PC-9 (cell line): ENCODE measurements around the gene CDH3. TPM values are rescaled to one million over a fixed set of nuclear protein-coding genes. Genes with fewer than 3 reads are reported as not detected.

Experiments
- BruUV-seq: library from RNA; stranded (reverse); fragments of 400-500 nt; replicated peaks from 2 replicates; lab custom pipeline; 2021; lab: Mats Ljungman, UMichigan
- CTCF ChIA-PET: fragments of 300-600 bp; sonication (Branson Sonifier 250); formaldehyde crosslinking; loops from one replicate; lab custom pipeline; 2022; ENCODE audit warnings: antibody characterized with exemption; lab: Charles Lee
- POLR2A ChIA-PET: fragments of 300-600 bp; sonication (Branson Sonifier 250); formaldehyde crosslinking; loops from one replicate; lab custom pipeline; 2022; ENCODE audit warnings: antibody characterized with exemption; ENCODE audit not compliant: unreplicated experiment; lab: Charles Lee
- DNase-seq, 2 experiments: peaks; one replicate each; pipeline versions ENCODE4 v3.0.0 to v3.0.0-alpha.2; 2015 to 2022; ENCODE audit warnings: mixed read lengths in 1 of 2
- H2AFZ ChIP-seq: fragments of 200-600 bp; sonication (generic); 2 replicates; pipeline ENCODE4 v1.8.1; 2017; ENCODE audit warnings: antibody characterized with exemption
- H3F3A ChIP-seq: fragments of 200-600 bp; sonication (generic); 2 replicates; pipeline ENCODE4 v1.8.1; 2017; ENCODE audit warnings: antibody characterized with exemption, mild to moderate bottlenecking, low read depth; ENCODE audit not compliant: insufficient read depth
- H3K27ac ChIP-seq: fragments of 200-600 bp; sonication (generic); 2 replicates; pipeline ENCODE4 v1.6.1; 2016; ENCODE audit warnings: mixed run types
- H3K27me3 ChIP-seq: fragments of 200-600 bp; sonication (generic); 2 replicates; pipeline ENCODE4 v1.6.1; 2016; ENCODE audit warnings: low read depth, mixed run types; ENCODE audit not compliant: insufficient read depth
- H3K36me3 ChIP-seq: fragments of 200-600 bp; sonication (generic); 2 replicates; pipeline ENCODE4 v1.6.1; 2016; ENCODE audit warnings: low read depth, mixed run types
- H3K4me1 ChIP-seq: fragments of 200-600 bp; sonication (generic); replicated peaks from 2 replicates; pipeline ENCODE4 v1.6.1; 2016; ENCODE audit warnings: mixed run types; ENCODE audit not compliant: insufficient read depth
- H3K4me2 ChIP-seq: fragments of 200-600 bp; sonication (generic); 2 replicates; pipeline ENCODE4 v1.6.1; 2017; ENCODE audit warnings: mixed run types
- H3K4me3 ChIP-seq: fragments of 200-600 bp; sonication (generic); 2 replicates; pipeline ENCODE4 v1.6.1; 2016; ENCODE audit warnings: mixed run types
- H3K79me2 ChIP-seq: fragments of 200-600 bp; sonication (generic); 2 replicates; pipeline ENCODE4 v1.6.1; 2017; ENCODE audit warnings: low read depth, mixed run types
- H3K9me2 ChIP-seq: fragments of 200-600 bp; sonication (generic); 2 replicates; pipeline ENCODE4 v1.8.1; 2017; ENCODE audit warnings: mild to moderate bottlenecking; ENCODE audit not compliant: insufficient read depth
- H3K9me3 ChIP-seq: fragments of 200-600 bp; sonication (generic); 2 replicates; pipeline ENCODE4 v1.8.1; 2016; ENCODE audit warnings: low read depth; ENCODE audit not compliant: insufficient read depth
- H4K20me1 ChIP-seq: fragments of 200-600 bp; sonication (generic); 2 replicates; pipeline ENCODE4 v1.8.1; 2017; ENCODE audit not compliant: insufficient read depth
- EZH2 ChIP-seq: fragments of 200-600 bp; sonication (generic); IDR thresholded peaks from 2 replicates; pipeline ENCODE4 v1.8.0; 2017; ENCODE audit warnings: antibody characterized with exemption, low read depth
- intact Hi-C: fragments of 100-400 bp; cut with micrococcal nuclease; formaldehyde crosslinking; loops from one replicate; pipeline ENCODE4 v1.10.0; 2022; ENCODE audit not compliant: unreplicated experiment
- total RNA-seq: library from RNA; stranded (reverse); gene quantifications from 2 replicates; pipeline ENCODE4 v1.2.3, GENCODE V29; 2021
- TF ChIP-seq, protein P1 (sequence below): fragments of 200-600 bp; sonication (generic); conservative IDR thresholded peaks from 2 replicates; pipeline ENCODE4 v1.6.1; 2017; ENCODE audit warnings: mixed run types, antibody characterized with exemption, mild to moderate bottlenecking, moderate library complexity

The CDH3 gene
- total RNA-seq, 1 experiment from 2014 or later: 70.3 TPM

DNA sequence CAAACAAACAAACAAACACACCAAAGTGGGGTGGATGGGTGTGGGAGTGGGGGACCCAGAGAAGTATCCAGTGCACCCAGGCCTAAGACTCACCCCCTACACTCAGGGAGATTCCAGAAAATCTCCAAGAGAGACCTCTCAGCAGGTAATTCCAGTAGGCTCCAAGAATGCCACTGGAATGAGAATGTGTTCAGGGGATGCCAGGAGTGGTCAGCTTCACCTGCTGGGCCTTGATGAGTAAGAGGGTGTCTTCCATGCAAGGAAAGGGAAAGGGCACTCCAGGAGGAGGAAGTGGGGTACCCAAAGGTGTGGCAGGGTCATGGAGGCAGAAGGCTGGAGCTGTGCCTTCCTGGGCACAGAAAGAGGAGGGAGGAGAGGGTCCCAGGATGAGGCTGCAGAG lies 101.8 kb downstream of the CDH3 start:
- Histone ChIP-seq H3F3A (peaks cover 59% of the 10 kb centered on the region), H3K9me2 (no peaks in the 10 kb centered on the region), H3K4me3 (no peak overlapping the region), H3K4me1 (peaks cover 75% of the 10 kb centered on the region), H3K27ac (peak overlapping the region; percentile 58), H3K9me3 (no peaks in the 10 kb centered on the region), H3K4me2 (peak overlapping the region; percentile 53), H3K36me3 (peaks cover 16% of the 10 kb centered on the region), H3K27me3 (no peaks in the 10 kb centered on the region), H2AFZ (no peak overlapping the region), H3K79me2 (peaks cover 85% of the 10 kb centered on the region), H4K20me1 (no peaks in the 10 kb centered on the region)
- DNase-seq: peak; percentile 43 to 82
- ChIA-PET CTCF (no interaction called here), POLR2A (no interaction called here)
- TF ChIP-seq EZH2: no peak
- TF ChIP-seq, protein P1, sequence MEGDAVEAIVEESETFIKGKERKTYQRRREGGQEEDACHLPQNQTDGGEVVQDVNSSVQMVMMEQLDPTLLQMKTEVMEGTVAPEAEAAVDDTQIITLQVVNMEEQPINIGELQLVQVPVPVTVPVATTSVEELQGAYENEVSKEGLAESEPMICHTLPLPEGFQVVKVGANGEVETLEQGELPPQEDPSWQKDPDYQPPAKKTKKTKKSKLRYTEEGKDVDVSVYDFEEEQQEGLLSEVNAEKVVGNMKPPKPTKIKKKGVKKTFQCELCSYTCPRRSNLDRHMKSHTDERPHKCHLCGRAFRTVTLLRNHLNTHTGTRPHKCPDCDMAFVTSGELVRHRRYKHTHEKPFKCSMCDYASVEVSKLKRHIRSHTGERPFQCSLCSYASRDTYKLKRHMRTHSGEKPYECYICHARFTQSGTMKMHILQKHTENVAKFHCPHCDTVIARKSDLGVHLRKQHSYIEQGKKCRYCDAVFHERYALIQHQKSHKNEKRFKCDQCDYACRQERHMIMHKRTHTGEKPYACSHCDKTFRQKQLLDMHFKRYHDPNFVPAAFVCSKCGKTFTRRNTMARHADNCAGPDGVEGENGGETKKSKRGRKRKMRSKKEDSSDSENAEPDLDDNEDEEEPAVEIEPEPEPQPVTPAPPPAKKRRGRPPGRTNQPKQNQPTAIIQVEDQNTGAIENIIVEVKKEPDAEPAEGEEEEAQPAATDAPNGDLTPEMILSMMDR: no peak
- intact Hi-C loops: no loop called here
- BruUV-seq: no TSS peak

DNA sequence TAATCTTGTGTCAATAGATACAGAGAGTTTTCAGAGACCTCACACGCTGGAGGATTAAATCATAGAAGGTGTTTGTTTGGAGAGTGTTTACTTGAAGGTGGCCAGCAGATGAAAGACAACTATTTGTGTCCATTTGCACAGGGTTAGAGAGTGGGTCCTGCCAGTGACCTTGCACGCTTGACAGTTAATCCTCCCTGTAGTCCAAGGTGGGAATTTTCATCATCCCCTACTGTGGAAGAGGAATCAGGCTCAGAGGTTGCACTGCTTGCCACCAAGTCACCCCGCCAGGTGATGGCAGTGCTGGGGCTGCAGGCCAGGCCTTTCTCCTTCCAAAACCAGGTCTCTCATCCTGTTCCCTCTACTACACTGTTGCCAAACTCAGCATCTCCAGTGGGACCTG lies 104.3 kb downstream of the CDH3 start:
- no peaks in the 10 kb centered on the region for H3K9me3 ChIP-seq
- DNase-seq: no peak
- ChIA-PET POLR2A (no interaction called here), CTCF (no interaction called here)
- H3K4me2 ChIP-seq: no peak overlapping the region
- H4K20me1 ChIP-seq: no peaks in the 10 kb centered on the region
- intact Hi-C loops: no loop called here
- peaks cover 16% of the 10 kb centered on the region for H3K36me3 ChIP-seq
- H3K4me1 ChIP-seq: peaks cover 75% of the 10 kb centered on the region
- BruUV-seq: no TSS peak
- TF ChIP-seq, protein P1: 0 out of 2 replicates have a peak, but pooled peaks have one; percentile 16
- no peak for TF ChIP-seq EZH2
- H2AFZ ChIP-seq: no peak overlapping the region
- peaks cover 59% of the 10 kb centered on the region; the same call in 1 of the 2 replicates for H3F3A ChIP-seq
- no peaks in the 10 kb centered on the region for H3K27me3 ChIP-seq
- no peaks in the 10 kb centered on the region for H3K9me2 ChIP-seq
- H3K79me2 ChIP-seq: peaks cover 85% of the 10 kb centered on the region
- no peak overlapping the region for H3K27ac ChIP-seq
- H3K4me3 ChIP-seq: no peak overlapping the region

Other genes starting within 250 kb of the CDH3 start
- gene SMPD3, start 196.8 kb upstream of the CDH3 start, total RNA-seq: 0.30 and 0.94 TPM in 2 replicates
- gene ZFP90, start 106.0 kb upstream of the CDH3 start, total RNA-seq: 14.5 and 20.5 TPM in 2 replicates
- gene CDH1, start 92.0 kb downstream of the CDH3 start, total RNA-seq: 117 and 120 TPM in 2 replicates
- gene TANGO6, start 198.2 kb downstream of the CDH3 start, total RNA-seq: 4.7 and 5.8 TPM in 2 replicates